GOT3 (cell line): ENCODE data around the gene ABCG5.

Experiments used
- DNase-seq: peaks from one replicate; lab custom pipeline; 2025; ENCODE audit warnings: mixed read lengths; lab: John Stamatoyannopoulos, UW

Gene ABCG5

GRCh38 chr2:43841949-43842865 is 3.6 kb upstream of the ABCG5 start:
- no peak for DNase-seq

GRCh38 chr2:43840965-43841364 is 2.3 kb upstream of the ABCG5 start:
- no peak for DNase-seq

GRCh38 chr2:43839776-43840564 is 1.3 kb upstream of the ABCG5 start:
- no peak for DNase-seq

DNA sequence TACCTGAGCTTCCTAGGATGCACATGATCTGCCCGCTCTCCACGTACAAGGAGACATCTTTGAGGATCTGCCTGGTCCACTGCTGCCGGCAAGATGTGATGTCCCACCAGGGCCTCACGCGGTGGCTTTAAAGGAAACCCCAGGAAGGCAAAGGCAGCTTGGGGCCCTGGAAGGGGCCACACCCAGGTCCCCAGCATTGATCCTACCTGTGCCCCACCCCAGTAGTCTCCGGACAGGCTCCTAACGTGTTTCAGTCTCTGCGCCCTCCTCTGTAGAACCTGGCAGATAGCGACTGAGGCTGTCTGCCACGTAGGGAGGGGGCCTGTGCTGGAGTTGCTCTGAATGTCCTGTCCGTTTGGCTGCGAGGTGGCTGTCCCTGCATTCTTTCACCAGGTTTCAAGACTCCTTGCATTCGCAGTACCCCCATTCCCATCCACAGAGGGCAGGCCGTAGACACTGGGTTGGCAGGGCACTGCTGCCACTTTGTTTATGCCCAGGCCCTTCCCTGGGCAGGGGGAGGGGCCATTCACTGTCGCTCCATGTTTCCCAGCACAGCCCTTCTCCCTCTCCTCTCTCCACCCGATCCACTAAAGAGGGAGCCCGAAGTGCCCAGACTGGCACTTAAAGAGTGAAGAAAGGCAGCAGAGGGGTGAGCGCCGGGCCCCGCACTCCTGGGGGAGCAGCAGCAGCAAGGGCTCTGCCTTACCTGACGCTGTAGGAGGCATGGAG is 644 bp downstream of the ABCG5 start:
- DNase-seq, result no peak

GRCh38 chr2:43837033-43837432 is 1.6 kb downstream of the ABCG5 start:
- DNase-seq, result no peak

DNA sequence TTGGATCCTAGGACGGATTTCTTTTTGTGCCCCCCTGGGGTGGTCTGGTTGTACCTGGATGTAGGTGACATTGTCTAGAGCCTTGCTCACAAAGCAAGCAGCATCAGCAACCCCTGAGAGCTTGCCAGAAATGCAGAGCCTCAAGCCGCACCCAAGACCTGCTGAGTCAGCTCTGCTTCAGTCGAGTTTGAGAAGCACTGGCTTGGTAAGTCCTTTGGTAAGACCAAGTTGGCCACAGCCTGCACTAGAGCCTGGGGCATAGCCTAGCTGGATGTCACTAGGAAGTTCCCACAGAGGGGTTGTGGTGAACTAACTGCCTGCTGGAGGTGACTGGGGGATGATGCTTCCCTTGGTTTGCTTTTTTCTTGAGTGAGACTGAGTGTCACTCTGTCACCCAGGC is 6.2 kb downstream of the ABCG5 start:
- DNase-seq, result no peak

- DNase-seq, result no peak
Observed at GRCh38 chr2:43831543-43832294, 6.9 kb downstream of the ABCG5 start.

GRCh38 chr2:43826305-43827250 is 12.1 kb downstream of the ABCG5 start:
- no peak for DNase-seq

DNA sequence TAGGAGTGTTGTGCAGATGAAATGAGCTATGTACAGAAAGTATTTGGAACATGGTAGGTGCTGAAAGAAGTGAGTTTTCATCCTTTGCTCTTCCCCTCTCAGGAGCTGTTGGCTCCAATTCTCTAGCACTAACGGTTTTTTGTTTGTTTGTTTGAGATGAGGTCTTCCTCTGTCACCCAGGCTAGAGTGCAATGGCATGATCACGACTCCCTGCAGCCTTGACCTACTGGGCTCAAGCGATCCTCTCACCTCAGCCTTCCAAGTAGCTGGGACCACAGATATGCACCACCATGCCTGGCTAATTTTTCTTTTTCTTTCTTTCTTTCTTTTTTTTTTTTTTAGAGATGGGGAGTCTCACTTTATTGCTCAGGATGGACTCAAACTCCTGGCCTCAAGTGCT is 12.8 kb downstream of the ABCG5 start:
- DNase-seq, result no peak

- no peak for DNase-seq
Observed at GRCh38 chr2:43824951-43825493, 13.6 kb downstream of the ABCG5 start.

GRCh38 chr2:43824512-43824911 is 14.1 kb downstream of the ABCG5 start:
- DNase-seq, result no peak

DNA sequence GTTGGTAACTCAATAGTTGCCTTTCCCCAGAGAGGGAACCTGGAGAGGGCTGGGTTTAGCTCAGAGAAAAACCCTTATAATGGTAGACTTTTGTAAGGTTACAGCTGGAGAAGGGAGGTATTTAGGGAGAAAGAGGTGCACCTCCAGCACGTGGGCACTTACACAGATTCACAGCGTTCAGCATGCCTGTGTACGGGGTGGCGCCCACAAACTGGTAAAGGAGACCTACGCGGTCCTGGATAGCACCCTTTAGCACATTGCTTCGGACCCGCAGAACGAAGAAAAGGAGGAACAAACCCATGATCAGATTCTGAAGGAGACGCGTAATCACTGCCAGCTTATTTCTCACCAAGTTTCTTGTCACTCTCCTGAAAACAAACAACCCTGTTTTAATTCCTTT is 14.9 kb downstream of the ABCG5 start:
- no peak for DNase-seq

DNA sequence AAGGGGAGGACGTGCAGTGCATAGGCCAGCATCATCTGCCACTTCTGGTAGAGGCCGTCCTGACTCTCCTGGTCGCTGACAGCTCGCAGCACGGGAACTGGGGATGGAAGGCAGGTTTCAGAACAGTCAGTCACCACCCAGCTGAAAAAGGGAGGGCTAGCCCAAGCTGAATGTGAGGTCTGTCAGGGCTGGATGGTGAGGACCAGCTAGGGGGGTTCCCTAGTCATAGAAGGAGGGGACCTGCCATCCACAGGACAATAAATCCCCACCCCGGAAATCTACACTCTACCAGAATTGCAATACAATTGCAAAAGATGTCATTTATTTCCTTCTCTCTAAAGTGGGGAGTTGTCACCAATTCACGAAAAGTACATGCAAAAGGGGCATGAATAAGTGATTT is 15.8 kb downstream of the ABCG5 start:
- DNase-seq, result no peak

DNA sequence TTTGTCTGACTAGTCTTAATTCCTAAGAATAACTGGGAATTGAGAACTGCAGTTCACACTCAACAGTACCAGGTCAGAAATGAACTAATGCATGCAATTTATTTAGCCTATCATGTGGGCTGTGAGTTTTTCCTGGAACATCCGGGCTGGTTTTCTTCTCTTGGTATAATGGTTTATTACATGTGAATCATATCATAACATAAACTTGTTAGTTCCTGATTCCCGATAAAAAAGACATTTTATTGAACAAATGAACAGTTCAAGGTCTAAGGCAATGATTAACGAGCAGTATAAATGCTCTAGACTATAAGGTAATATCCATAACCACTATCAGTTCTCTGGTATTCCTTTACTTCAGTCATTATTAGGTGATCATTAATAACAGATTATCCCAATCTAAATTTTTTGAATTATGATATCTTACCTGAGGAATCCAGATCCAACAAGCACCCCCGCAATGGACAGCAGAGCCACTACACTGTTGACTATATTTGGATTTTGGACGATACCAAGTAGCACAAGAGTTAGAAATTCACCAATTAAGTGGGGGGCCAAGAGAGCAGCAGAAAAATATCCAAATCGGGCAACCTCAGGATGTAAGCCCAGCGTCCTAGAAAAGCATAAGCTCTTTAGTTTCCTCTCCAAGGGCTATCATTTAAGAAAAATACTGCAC is 19.0 kb downstream of the ABCG5 start:
- DNase-seq, result no peak

DNA sequence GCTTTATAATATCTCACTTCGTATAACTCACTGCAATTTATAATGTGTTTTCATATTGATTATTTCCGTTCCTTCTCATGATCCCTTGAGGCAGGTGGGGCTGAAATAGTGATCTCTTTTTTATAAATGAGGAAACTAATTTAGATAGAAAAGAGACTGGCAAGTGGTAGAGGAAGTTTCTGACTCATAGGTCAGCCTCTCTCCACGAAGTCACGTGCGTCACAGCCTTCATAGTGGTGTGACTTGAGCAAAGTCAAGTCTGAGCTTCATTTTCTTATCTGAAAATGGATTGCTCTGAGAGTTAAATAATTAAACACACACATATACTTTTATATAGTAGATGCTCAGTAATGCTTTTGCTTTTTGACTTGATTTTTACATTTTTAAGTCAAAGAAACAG is 19.9 kb downstream of the ABCG5 start:
- no peak for DNase-seq

- DNase-seq, result no peak
Observed at GRCh38 chr2:43814711-43815110, 23.9 kb downstream of the ABCG5 start.

GRCh38 chr2:43812947-43813346 is 25.7 kb downstream of the ABCG5 start:
- DNase-seq, result no peak

DNA sequence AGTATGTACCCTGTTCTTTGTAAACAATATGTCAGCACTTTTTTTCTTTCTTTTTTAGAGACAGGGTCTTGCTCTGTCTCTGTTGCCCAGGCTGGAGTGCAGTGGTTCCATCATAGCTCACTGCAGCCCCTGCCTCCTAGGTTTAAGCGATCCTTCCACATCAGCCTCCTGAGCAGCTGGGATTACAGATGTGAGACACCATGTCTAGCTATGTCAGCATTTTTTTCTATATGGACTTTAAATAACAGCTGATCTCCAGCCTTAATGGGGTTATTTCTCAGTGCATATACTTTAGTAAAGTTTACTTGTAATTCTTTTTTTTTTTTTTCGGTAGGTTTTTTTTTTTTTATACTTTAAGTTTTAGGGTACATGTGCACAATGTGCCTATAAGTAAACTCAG is 26.6 kb downstream of the ABCG5 start:
- DNase-seq, result no peak

DNA sequence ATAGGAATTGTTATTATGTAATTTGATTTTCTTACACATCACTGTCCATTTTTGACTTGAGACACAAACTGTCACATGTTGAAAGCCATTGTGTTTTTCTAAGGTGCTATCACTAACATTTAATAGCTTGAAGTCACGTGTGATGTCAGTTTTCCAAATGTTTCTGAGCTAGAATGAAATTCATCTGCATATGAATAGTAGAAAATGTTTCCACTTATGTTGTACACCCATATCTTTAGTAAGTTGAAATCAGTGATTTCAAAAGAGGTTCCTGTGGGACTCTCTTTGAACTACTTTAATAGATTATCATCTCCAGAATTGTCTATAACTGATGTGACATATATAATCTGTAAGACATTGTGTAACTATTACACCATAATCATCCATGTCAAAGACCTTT is 27.8 kb downstream of the ABCG5 start:
- DNase-seq, result no peak

DNA sequence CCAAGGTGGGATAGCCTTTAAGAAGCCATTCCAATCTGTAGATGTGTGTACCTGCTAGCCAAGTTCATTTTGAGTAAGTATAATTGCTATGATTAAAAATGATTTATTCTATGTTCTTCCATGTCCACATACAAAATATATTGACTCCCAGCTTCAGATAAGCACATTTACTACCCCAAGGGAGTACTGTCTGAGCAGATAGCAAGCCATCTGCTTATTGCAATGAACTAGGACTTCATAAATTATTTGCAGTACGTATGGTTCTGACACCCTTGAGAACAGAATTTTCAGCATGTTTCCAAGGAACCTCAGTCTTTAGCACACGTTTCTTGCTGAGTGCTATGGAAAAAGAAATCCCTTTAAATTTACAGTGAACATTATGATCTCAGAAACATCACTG is 28.2 kb downstream of the ABCG5 start:
- no peak for DNase-seq
